AG09309 (cell line): ENCODE results near the gene STK32B.
A peak's percentile ranks its signal among the peaks of the same experiment; 100 is the strongest.

Experiments
- DNase-seq: peaks from one replicate; pipeline ENCODE4 v3.0.0-alpha.2; 2010; ENCODE audit warnings: low read depth
- H3K4me3 ChIP-seq: 2 replicates; pipeline ENCODE4 v1.5.1; 2011; ENCODE audit warnings: mild to moderate bottlenecking, low read depth, low read length, moderate library complexity; ENCODE audit not compliant: control insufficient read depth
- CTCF ChIP-seq: IDR thresholded peaks from 2 replicates; pipeline ENCODE4 v1.5.1; 2011; ENCODE audit warnings: mild to moderate bottlenecking, low read depth, low read length, inconsistent platforms; ENCODE audit not compliant: insufficient read depth, control insufficient read depth; ENCODE audit errors: missing control alignments

The STK32B gene

GRCh38 chr4:5019796-5020195 is 31.5 kb upstream of the STK32B start:
- no peak for DNase-seq
- TF ChIP-seq CTCF, result no peak
- H3K4me3 ChIP-seq, result no peak overlapping the region

- no peak for DNase-seq
These were observed 30.9 kb upstream of the STK32B start for GRCh38 chr4:5020341-5020740.

GRCh38 chr4:5021546-5021945 is 29.7 kb upstream of the STK32B start:
- no peak overlapping the region for H3K4me3 ChIP-seq
- no peak for TF ChIP-seq CTCF
- no peak for DNase-seq

More at GRCh38 chr4:5020341-5020740, 30.9 kb upstream of the STK32B start:
- H3K4me3 ChIP-seq, result no peak overlapping the region
- no peak for TF ChIP-seq CTCF

GRCh38 chr4:5024673-5025072 is 26.6 kb upstream of the STK32B start:
- TF ChIP-seq CTCF, result no peak
- DNase-seq, result peak; percentile 63

DNA sequence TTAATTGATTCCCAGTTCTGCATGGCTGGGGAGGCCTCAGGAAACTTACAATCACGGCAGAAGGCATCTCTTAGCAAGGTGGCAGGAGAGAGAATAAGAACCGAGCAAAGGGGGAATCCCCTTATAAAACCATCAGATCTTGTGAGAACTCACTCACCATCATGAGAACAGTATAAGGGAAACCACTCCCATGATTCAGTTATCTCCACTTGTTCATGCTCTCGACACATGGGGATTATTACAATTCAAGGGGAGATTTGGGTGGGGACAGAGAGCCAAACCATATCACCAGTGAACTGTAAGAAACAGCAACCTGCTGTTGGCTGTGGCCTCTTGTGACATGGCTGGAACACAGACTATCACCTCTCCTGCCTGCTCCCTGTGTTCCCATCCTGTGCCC is 24.9 kb upstream of the STK32B start:
- no peak overlapping the region for H3K4me3 ChIP-seq
- no peak for TF ChIP-seq CTCF
- no peak for DNase-seq

More at GRCh38 chr4:5024673-5025072, 26.6 kb upstream of the STK32B start:
- no peak overlapping the region for H3K4me3 ChIP-seq

DNA sequence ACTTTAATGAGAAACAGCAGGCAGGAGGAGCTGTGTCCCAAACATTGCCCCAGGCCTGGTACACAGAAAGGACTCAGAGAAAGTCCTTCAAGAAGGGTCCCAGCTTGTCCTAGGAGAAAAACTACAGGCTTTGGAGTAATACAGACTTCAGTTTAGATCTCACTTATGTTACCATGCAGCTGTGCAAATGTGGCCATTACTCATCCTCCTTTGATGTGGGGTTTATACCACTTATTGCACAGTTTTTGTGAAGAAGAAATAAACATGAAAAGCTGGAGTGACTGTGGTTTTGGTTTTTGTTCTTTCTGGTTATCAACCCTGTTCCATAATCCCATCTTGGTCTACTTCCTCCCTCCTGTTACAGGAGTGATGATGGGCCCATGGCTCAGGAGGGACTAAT is 23.9 kb upstream of the STK32B start:
- no peak overlapping the region for H3K4me3 ChIP-seq
- DNase-seq, result no peak

More for the DNA sequence above, 23.9 kb upstream of the STK32B start:
- TF ChIP-seq CTCF, result no peak
